Measurements from ENCODE around the gene VPREB3.

VPREB3 gene

DNA sequence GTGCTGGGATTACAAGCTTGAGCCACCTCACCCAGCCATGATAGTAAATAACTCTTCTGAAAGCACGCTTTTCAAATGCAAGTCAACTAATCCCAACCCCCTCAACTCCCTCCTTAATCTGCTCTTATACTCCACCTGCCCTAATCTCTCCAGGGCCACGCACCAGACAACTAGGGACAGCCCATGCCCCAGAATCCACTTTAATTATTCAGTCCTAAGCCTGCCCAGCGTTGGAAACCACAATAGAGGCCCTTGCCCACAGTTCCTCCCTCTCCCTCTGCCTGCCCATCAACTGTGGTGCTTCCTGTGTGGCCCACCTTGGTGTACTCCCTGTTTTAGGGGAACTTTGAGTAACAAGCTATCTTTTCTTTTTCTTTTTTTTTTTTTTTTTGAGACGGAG lies 2.7 kb upstream of the VPREB3 start:
- TF ChIP-seq, protein P1, sequence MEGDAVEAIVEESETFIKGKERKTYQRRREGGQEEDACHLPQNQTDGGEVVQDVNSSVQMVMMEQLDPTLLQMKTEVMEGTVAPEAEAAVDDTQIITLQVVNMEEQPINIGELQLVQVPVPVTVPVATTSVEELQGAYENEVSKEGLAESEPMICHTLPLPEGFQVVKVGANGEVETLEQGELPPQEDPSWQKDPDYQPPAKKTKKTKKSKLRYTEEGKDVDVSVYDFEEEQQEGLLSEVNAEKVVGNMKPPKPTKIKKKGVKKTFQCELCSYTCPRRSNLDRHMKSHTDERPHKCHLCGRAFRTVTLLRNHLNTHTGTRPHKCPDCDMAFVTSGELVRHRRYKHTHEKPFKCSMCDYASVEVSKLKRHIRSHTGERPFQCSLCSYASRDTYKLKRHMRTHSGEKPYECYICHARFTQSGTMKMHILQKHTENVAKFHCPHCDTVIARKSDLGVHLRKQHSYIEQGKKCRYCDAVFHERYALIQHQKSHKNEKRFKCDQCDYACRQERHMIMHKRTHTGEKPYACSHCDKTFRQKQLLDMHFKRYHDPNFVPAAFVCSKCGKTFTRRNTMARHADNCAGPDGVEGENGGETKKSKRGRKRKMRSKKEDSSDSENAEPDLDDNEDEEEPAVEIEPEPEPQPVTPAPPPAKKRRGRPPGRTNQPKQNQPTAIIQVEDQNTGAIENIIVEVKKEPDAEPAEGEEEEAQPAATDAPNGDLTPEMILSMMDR (IDR thresholded peaks at IDR 0.05; ENCODE audit: extremely low read depth, insufficient read depth, missing control alignments) = no peak
- in situ Hi-C loops (cut with MboI; ENCODE audit: low pct_unique_long_range_greater_than_20kb, low sequenced_read_pairs, unreplicated experiment) = no loop called here
- no peak for DNase-seq (ENCODE audit: low spot score)

DNA sequence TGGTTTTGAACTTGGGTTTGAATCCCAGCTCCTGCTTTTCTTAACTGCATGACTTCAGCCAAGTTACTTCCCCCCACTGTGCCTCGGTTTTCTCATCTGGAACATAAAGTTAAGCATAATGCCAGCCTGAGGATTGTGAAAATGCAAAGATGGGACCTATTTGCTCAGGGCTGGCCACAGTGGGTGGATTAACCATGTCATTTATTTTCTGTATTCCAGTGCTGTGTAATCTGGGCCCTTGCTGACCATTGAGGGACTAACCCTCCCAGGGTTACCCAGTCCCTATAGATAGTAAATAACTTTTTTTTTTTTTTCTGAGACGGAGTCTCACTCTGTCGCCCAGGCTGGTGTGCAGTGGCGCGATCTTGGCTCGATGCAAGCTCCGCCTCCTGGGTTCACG lies 1.5 kb upstream of the VPREB3 start:
- DNase-seq (ENCODE audit: low spot score) = no peak
- in situ Hi-C loops (cut with MboI; ENCODE audit: low pct_unique_long_range_greater_than_20kb, low sequenced_read_pairs, unreplicated experiment) = no loop called here

DNA sequence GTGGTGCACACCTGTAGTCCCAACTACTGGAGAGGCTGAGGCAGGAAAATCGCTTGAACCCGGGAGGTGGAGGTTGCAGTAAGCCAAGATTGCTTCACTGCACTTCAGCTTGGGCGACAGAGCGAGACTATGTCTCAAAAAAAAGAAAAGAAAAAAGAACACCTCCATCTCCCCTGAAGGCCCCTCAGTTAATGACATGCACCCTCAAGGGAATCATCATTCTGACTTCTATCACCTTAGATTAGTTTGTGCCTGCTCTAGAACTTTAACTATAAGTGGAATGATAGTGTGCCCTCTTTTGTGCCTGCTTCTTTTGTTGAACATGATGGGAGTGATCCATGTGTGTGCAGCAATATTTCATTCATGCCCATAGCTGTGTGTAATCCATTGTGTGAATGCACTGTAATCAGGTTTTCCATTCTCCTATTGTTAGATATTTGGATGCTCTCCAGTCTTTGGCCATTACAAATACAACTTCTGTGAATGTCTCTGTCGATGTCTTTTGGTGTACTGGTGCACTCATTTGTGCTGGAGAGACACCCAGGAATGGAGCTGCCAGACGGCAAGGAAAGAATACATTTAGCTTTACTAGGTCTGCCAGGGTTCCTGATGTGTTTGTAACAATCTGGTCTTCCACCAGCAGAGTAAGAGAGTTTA lies 883 bp upstream of the VPREB3 start:
- in situ Hi-C loops (cut with MboI; ENCODE audit: low pct_unique_long_range_greater_than_20kb, low sequenced_read_pairs, unreplicated experiment) = no loop called here
- DNase-seq (ENCODE audit: low spot score) = no peak
- TF ChIP-seq, protein P1 (IDR thresholded peaks at IDR 0.05; ENCODE audit: extremely low read depth, insufficient read depth, missing control alignments) = no peak

More for the DNA sequence above, 1.5 kb upstream of the VPREB3 start:
- TF ChIP-seq, protein P1 (IDR thresholded peaks at IDR 0.05; ENCODE audit: extremely low read depth, insufficient read depth, missing control alignments) = no peak

DNA sequence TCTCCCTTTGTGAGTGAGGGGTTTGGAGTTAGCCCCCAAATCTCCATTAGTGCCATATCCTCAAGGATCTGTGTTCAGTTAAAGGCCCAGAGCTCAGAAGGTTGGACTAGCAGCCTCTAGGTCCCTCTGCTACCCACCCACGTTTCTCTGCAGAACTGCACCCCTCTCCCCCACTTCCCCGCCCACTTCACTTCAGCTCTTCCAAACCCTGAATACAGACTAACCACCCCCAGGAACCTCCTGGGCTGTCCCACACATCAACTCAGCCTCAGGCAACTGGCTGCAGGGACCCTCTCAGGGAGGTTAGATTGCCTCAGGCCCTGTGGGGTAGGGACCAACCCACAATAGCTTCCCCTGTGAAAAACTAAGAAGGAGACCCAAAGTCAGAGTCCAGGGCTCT lies 840 bp downstream of the VPREB3 start:
- no peak for DNase-seq (ENCODE audit: low spot score)
- in situ Hi-C loops (cut with MboI; ENCODE audit: low pct_unique_long_range_greater_than_20kb, low sequenced_read_pairs, unreplicated experiment) = no loop called here
- TF ChIP-seq, protein P1 (IDR thresholded peaks at IDR 0.05; ENCODE audit: extremely low read depth, insufficient read depth, missing control alignments) = no peak

DNA sequence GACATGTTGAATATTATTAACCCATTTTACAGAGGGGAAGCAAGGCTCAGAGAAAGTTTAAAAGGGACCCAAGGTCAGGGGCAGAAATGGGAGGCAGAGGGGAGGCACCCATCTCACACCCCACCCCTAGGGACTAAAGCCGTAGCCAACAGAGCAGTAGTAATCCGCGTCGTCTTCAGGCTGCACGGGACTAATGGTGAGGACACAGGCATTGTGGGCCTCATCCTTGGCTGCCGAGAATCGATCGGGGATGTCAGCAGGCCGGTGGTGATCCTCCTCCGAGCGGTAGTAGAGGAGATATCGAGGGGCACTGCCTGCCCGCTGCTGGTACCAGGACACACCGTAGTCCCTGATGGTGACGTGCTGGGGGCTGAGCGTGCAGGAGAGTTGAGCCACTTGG lies 1.5 kb downstream of the VPREB3 start:
- in situ Hi-C loops (cut with MboI; ENCODE audit: low pct_unique_long_range_greater_than_20kb, low sequenced_read_pairs, unreplicated experiment) = no loop called here
- peak; percentile 62 for DNase-seq (ENCODE audit: low spot score)
- TF ChIP-seq, protein P1 (IDR thresholded peaks at IDR 0.05; ENCODE audit: extremely low read depth, insufficient read depth, missing control alignments) = no peak

DNA sequence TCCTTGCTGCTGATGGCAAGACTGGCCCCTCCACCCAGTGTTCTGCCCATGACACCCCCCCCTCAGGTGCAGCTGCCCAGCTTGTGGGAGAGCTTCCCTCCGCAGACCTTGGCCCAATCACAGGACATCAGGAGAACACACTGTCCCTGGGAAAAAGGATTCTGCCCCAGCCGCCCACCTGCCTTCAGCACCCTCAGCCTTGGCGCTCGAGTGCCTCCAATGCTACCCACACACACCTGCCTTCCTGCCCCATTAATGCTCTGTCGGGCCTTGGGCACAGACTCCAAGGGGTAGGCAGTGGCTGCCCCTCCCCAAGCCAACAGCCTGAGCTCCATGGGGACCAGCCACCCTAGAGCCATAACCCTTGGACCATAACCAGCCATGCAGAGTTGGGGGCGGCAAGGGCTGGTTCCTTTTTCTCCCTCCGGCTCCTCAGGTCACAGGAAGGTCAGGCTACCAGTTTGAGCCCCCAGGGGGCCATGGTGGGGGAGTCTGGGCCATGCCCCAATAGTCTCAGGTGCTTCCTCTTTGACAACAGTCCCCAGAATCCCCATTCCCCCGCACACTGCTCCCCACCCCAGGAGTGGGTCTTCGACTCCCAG lies 2.0 kb downstream of the VPREB3 start:
- peak; percentile 69 for DNase-seq (ENCODE audit: low spot score)
- TF ChIP-seq, protein P1 (IDR thresholded peaks at IDR 0.05; ENCODE audit: extremely low read depth, insufficient read depth, missing control alignments) = no peak
- in situ Hi-C loops (cut with MboI; ENCODE audit: low pct_unique_long_range_greater_than_20kb, low sequenced_read_pairs, unreplicated experiment) = no loop called here
